WTC11 (cell line): Measurements from ENCODE around the gene GNG13. TPM values are rescaled to one million over a fixed set of nuclear protein-coding genes. Genes with fewer than 3 reads are reported as not detected.

ENCODE experiments used
- ATAC-seq: fragments of 200-7000 bp; cut with Tn5 transposase; 2 replicates; pipeline ENCODE4 v1.10.0; 2021; ENCODE audit warnings: mild to moderate bottlenecking, moderate library complexity
- CTCF ChIA-PET: fragments of 300-600 bp; sonication (Branson Sonifier 250); formaldehyde crosslinking; loops from one replicate; lab custom pipeline; 2021; ENCODE audit warnings: antibody characterized with exemption; lab: Charles Lee
- POLR2A ChIA-PET: fragments of 350-600 bp; sonication (Branson Sonifier 250); formaldehyde crosslinking; loops from one replicate; lab custom pipeline; 2021; ENCODE audit warnings: antibody characterized with exemption; lab: Charles Lee
- DNase-seq: peaks from one replicate; pipeline ENCODE4 v3.0.0; 2021; ENCODE audit warnings: low spot score
- H3K27ac Mint-ChIP-seq: 2 replicates; pipeline ENCODE4 v1.8.0; 2021; ENCODE audit warnings: mixed read lengths
- H3K27me3 Mint-ChIP-seq: 2 replicates; pipeline ENCODE4 v1.8.0; 2021; ENCODE audit warnings: low read depth, mild to moderate bottlenecking, moderate library complexity, mixed read lengths
- H3K36me3 Mint-ChIP-seq: 2 replicates; pipeline ENCODE4 v1.8.0; 2021; ENCODE audit warnings: mixed read lengths
- H3K4me1 Mint-ChIP-seq: 2 replicates; pipeline ENCODE4 v1.8.0; 2022; ENCODE audit warnings: mixed read lengths
- H3K4me3 Mint-ChIP-seq: 2 replicates; pipeline ENCODE4 v1.8.0; 2021; ENCODE audit warnings: mild to moderate bottlenecking, moderate library complexity, mixed read lengths
- H3K9me3 Mint-ChIP-seq: 2 replicates; pipeline ENCODE4 v1.8.0; 2021; ENCODE audit warnings: mixed read lengths
- CBFB ChIP-seq: sonication (generic); formaldehyde crosslinking; IDR thresholded peaks from 2 replicates; pipeline ENCODE4 v1.8.1; 2022; ENCODE audit warnings: mild to moderate bottlenecking, low read depth, missing genetic modification reagents
- EMX1 ChIP-seq: fragments of 250-450 bp; sonication (Bioruptor Pico); IDR thresholded peaks from 2 replicates; pipeline ENCODE4 v1.8.0; 2021; ENCODE audit warnings: mild to moderate bottlenecking
- FOXP1 ChIP-seq: sonication (generic); formaldehyde crosslinking; IDR thresholded peaks from 2 replicates; pipeline ENCODE4 v1.8.0; 2022; ENCODE audit warnings: missing genetic modification reagents, mild to moderate bottlenecking, moderate library complexity, borderline replicate concordance
- GABPB1 ChIP-seq: sonication (generic); formaldehyde crosslinking; IDR thresholded peaks from 2 replicates; pipeline ENCODE4 v1.8.1; 2023; ENCODE audit warnings: mild to moderate bottlenecking, missing genetic modification reagents
- GRHL2 ChIP-seq: fragments of 250-450 bp; sonication (Bioruptor Pico); IDR thresholded peaks from 2 replicates; pipeline ENCODE4 v1.8.0; 2022; ENCODE audit warnings: mild to moderate bottlenecking, moderate library complexity; ENCODE audit not compliant: insufficient replicate concordance, severe bottlenecking
- GTF2I ChIP-seq: fragments of 250-450 bp; sonication (Bioruptor Pico); conservative IDR thresholded peaks from 2 replicates; pipeline ENCODE4 v1.4.0; 2021; ENCODE audit warnings: mild to moderate bottlenecking
- HMGA2 ChIP-seq: fragments of 250-450 bp; sonication (Bioruptor Pico); IDR thresholded peaks from 2 replicates; pipeline ENCODE4 v1.4.0; 2021; ENCODE audit warnings: mild to moderate bottlenecking, moderate library complexity
- RELA ChIP-seq: sonication (generic); formaldehyde crosslinking; IDR thresholded peaks from 2 replicates; pipeline ENCODE4 v1.8.1; 2022; ENCODE audit warnings: missing genetic modification reagents, mild to moderate bottlenecking, borderline replicate concordance
- SOX15 ChIP-seq: fragments of 250-450 bp; sonication (Bioruptor Pico); IDR thresholded peaks from 2 replicates; pipeline ENCODE4 v1.9.0; 2021; ENCODE audit warnings: mild to moderate bottlenecking
- ZBTB21 ChIP-seq: sonication (generic); formaldehyde crosslinking; IDR thresholded peaks from 2 replicates; pipeline ENCODE4 v1.8.1; 2023; ENCODE audit warnings: mild to moderate bottlenecking, missing genetic modification reagents, borderline replicate concordance
- ZNF232 ChIP-seq: sonication (generic); formaldehyde crosslinking; IDR thresholded peaks from 2 replicates; pipeline ENCODE4 v1.8.0; 2022; ENCODE audit warnings: mild to moderate bottlenecking, missing genetic modification reagents
- ZNF317 ChIP-seq: sonication (generic); formaldehyde crosslinking; IDR thresholded peaks from 2 replicates; pipeline ENCODE4 v1.8.1; 2023; ENCODE audit warnings: low read depth, mild to moderate bottlenecking, moderate library complexity, missing genetic modification reagents, borderline replicate concordance
- ZNF416 ChIP-seq: fragments of 250-450 bp; sonication (Bioruptor Pico); IDR thresholded peaks from 2 replicates; pipeline ENCODE4 v1.9.0; 2021; ENCODE audit warnings: mild to moderate bottlenecking, inconsistent platforms
- ZNF423 ChIP-seq: fragments of 250-450 bp; sonication (Bioruptor Pico); IDR thresholded peaks from 2 replicates; pipeline ENCODE4 v2.1.2; 2022; ENCODE audit warnings: mild to moderate bottlenecking, moderate library complexity
- total RNA-seq: library from RNA; stranded (reverse); gene quantifications from 3 replicates; pipeline ENCODE4 v1.2.3, GENCODE V29; 2021
- TF ChIP-seq, protein P1 (sequence below): sonication (generic); formaldehyde crosslinking; IDR thresholded peaks from 2 replicates; pipeline ENCODE4 v1.8.0; 2022; ENCODE audit warnings: mild to moderate bottlenecking, missing genetic modification reagents
- TF ChIP-seq, protein P2 (sequence below): fragments of 250-450 bp; sonication (Bioruptor Pico); IDR thresholded peaks from 2 replicates; pipeline ENCODE4 v2.1.2; 2022; ENCODE audit warnings: mild to moderate bottlenecking, moderate library complexity
- TF ChIP-seq, protein P3 (sequence below): sonication (generic); formaldehyde crosslinking; IDR thresholded peaks from 2 replicates; pipeline ENCODE4 v1.8.0; 2023; ENCODE audit warnings: missing genetic modification reagents
- TF ChIP-seq, protein P4 (sequence below): fragments of 250-450 bp; sonication (Bioruptor Pico); IDR thresholded peaks from 2 replicates; pipeline ENCODE4 v1.9.0; 2021; ENCODE audit warnings: mild to moderate bottlenecking
- TF ChIP-seq, protein P5 (sequence below): fragments of 200-600 bp; IDR thresholded peaks from 2 replicates; pipeline ENCODE4 v1.8.0; 2022; ENCODE audit warnings: antibody characterized with exemption
- TF ChIP-seq, protein P6 (sequence below): sonication (generic); formaldehyde crosslinking; conservative IDR thresholded peaks from 2 replicates; pipeline ENCODE4 v1.8.1; 2023; ENCODE audit warnings: mild to moderate bottlenecking, low read depth, missing genetic modification reagents, moderate library complexity
- TF ChIP-seq, protein P7 (sequence below): sonication (generic); formaldehyde crosslinking; IDR thresholded peaks from 2 replicates; pipeline ENCODE4 v1.8.1; 2023; ENCODE audit warnings: mild to moderate bottlenecking, moderate library complexity, missing genetic modification reagents
- TF ChIP-seq, protein P8 (sequence below): sonication (generic); formaldehyde crosslinking; IDR thresholded peaks from 2 replicates; pipeline ENCODE4 v1.8.1; 2022; ENCODE audit warnings: mild to moderate bottlenecking, moderate library complexity, missing genetic modification reagents

The GNG13 gene
- total RNA-seq, 1 experiment from 2014 or later = not detected

DNA sequence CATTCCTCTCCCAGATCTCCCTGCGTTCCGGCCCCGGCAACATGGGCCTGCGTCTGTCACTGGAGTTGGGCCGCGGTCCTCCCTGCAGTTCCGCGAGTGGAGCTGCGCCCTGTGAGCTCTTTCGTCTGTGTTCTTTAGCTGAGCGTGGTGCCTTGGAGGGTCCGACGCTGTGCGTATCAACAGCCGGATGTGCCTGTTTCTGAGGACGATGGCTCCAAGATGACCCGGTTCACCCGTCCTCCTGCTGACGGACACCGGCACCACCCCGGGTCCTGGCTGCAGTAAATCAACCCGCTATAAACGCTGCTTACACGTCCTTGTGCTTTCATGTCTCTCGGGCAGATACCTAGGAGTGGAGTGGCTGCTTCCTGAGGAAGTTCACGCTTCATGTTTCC is 44.8 kb upstream of the GNG13 start:
- Mint-ChIP-seq H3K27me3 (peaks cover 7% of the 10 kb centered on the region), H3K9me3 (peaks cover 25% of the 10 kb centered on the region), H3K4me3 (no peak overlapping the region), H3K4me1 (peaks cover 2% of the 10 kb centered on the region; the same call in 1 of the 2 replicates), H3K36me3 (peaks cover 18% of the 10 kb centered on the region), H3K27ac (peak overlapping the region; percentile 2; the same call in 1 of the 2 replicates)
- POLR2A ChIA-PET = no interaction called here
- CTCF ChIA-PET = interaction anchor here (1.5 kb wide), 1 partner anchor 33 kb away, joined by 5 read pairs; no protein-coding TSS in a partner anchor
- TF ChIP-seq GABPB1 (CRISPR knock-in tag) (no peak), ZNF232 (no peak), HMGA2 (CRISPR knock-in tag) (no peak), RELA (no peak), EMX1 (no peak), ZNF423 (CRISPR knock-in tag) (no peak), SOX15 (CRISPR knock-in tag) (no peak), ZBTB21 (CRISPR knock-in tag) (no peak), GTF2I (no peak), ZNF317 (no peak), ZNF416 (no peak), GRHL2 (CRISPR knock-in tag) (no peak)
- TF ChIP-seq, protein P1, sequence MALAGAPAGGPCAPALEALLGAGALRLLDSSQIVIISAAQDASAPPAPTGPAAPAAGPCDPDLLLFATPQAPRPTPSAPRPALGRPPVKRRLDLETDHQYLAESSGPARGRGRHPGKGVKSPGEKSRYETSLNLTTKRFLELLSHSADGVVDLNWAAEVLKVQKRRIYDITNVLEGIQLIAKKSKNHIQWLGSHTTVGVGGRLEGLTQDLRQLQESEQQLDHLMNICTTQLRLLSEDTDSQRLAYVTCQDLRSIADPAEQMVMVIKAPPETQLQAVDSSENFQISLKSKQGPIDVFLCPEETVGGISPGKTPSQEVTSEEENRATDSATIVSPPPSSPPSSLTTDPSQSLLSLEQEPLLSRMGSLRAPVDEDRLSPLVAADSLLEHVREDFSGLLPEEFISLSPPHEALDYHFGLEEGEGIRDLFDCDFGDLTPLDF = no peak
- TF ChIP-seq, protein P2, sequence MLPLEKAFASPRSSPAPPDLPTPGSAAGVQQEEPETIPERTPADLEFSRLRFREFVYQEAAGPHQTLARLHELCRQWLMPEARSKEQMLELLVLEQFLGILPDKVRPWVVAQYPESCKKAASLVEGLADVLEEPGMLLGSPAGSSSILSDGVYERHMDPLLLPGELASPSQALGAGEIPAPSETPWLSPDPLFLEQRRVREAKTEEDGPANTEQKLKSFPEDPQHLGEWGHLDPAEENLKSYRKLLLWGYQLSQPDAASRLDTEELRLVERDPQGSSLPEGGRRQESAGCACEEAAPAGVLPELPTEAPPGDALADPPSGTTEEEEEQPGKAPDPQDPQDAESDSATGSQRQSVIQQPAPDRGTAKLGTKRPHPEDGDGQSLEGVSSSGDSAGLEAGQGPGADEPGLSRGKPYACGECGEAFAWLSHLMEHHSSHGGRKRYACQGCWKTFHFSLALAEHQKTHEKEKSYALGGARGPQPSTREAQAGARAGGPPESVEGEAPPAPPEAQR (CRISPR knock-in tag) = no peak
- TF ChIP-seq, protein P3, sequence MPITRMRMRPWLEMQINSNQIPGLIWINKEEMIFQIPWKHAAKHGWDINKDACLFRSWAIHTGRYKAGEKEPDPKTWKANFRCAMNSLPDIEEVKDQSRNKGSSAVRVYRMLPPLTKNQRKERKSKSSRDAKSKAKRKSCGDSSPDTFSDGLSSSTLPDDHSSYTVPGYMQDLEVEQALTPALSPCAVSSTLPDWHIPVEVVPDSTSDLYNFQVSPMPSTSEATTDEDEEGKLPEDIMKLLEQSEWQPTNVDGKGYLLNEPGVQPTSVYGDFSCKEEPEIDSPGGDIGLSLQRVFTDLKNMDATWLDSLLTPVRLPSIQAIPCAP (CRISPR knock-in tag) = no peak
- ATAC-seq = no peak
- no peak for DNase-seq

DNA sequence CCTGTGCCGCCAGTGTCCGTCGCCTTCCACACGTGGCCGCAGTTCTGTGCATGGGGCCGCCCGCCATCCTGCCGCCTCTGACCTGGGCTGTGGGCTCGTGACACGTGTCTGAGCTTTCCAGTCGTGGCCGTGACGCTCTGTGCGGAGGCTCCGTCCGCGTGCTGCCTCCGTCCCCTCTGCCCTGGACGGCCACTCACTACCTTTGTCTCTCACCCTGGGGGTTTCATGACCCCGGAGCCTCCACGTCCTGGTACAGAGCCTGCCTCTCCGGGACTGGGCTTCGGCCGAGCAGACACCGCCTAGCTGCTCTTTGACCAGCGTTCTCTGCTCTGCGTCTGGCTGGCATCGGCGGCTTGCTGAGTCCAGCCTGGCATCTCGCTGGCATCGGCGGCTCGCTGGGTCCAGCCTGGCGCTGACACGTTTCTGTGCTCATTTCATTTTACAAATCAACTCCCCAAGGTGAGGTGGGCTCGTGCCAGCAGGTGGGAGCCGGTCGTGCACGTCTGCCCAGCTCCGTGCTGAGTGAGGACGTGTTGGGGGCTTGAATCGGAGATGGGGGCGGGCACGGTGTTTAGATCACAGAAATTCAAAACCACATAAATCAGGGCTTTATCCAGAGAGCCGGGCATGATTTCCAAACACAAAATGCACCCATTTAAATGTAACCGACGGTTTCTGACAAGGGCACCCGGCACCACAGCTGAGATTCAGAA is 44.3 kb upstream of the GNG13 start:
- H3K4me3 Mint-ChIP-seq = no peak overlapping the region
- ATAC-seq (no peak), DNase-seq (no peak)
- peaks cover under 1% of the 10 kb centered on the region; the same call in 1 of the 2 replicates for H3K27me3 Mint-ChIP-seq
- CTCF ChIA-PET = interaction anchor here (1.5 kb wide), 1 partner anchor 34 kb away, joined by 5 read pairs; no protein-coding TSS in a partner anchor
- peaks cover 12% of the 10 kb centered on the region for H3K36me3 Mint-ChIP-seq
- POLR2A ChIA-PET = no interaction called here
- H3K27ac Mint-ChIP-seq = no peak overlapping the region
- H3K9me3 Mint-ChIP-seq = peaks cover 19% of the 10 kb centered on the region
- peaks cover 2% of the 10 kb centered on the region; the same call in 1 of the 2 replicates for H3K4me1 Mint-ChIP-seq
- TF ChIP-seq, protein P4, sequence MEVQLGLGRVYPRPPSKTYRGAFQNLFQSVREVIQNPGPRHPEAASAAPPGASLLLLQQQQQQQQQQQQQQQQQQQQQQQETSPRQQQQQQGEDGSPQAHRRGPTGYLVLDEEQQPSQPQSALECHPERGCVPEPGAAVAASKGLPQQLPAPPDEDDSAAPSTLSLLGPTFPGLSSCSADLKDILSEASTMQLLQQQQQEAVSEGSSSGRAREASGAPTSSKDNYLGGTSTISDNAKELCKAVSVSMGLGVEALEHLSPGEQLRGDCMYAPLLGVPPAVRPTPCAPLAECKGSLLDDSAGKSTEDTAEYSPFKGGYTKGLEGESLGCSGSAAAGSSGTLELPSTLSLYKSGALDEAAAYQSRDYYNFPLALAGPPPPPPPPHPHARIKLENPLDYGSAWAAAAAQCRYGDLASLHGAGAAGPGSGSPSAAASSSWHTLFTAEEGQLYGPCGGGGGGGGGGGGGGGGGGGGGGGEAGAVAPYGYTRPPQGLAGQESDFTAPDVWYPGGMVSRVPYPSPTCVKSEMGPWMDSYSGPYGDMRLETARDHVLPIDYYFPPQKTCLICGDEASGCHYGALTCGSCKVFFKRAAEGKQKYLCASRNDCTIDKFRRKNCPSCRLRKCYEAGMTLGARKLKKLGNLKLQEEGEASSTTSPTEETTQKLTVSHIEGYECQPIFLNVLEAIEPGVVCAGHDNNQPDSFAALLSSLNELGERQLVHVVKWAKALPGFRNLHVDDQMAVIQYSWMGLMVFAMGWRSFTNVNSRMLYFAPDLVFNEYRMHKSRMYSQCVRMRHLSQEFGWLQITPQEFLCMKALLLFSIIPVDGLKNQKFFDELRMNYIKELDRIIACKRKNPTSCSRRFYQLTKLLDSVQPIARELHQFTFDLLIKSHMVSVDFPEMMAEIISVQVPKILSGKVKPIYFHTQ (CRISPR knock-in tag) = no peak
- TF ChIP-seq, protein P5, sequence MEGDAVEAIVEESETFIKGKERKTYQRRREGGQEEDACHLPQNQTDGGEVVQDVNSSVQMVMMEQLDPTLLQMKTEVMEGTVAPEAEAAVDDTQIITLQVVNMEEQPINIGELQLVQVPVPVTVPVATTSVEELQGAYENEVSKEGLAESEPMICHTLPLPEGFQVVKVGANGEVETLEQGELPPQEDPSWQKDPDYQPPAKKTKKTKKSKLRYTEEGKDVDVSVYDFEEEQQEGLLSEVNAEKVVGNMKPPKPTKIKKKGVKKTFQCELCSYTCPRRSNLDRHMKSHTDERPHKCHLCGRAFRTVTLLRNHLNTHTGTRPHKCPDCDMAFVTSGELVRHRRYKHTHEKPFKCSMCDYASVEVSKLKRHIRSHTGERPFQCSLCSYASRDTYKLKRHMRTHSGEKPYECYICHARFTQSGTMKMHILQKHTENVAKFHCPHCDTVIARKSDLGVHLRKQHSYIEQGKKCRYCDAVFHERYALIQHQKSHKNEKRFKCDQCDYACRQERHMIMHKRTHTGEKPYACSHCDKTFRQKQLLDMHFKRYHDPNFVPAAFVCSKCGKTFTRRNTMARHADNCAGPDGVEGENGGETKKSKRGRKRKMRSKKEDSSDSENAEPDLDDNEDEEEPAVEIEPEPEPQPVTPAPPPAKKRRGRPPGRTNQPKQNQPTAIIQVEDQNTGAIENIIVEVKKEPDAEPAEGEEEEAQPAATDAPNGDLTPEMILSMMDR = no peak
- TF ChIP-seq, protein P6, sequence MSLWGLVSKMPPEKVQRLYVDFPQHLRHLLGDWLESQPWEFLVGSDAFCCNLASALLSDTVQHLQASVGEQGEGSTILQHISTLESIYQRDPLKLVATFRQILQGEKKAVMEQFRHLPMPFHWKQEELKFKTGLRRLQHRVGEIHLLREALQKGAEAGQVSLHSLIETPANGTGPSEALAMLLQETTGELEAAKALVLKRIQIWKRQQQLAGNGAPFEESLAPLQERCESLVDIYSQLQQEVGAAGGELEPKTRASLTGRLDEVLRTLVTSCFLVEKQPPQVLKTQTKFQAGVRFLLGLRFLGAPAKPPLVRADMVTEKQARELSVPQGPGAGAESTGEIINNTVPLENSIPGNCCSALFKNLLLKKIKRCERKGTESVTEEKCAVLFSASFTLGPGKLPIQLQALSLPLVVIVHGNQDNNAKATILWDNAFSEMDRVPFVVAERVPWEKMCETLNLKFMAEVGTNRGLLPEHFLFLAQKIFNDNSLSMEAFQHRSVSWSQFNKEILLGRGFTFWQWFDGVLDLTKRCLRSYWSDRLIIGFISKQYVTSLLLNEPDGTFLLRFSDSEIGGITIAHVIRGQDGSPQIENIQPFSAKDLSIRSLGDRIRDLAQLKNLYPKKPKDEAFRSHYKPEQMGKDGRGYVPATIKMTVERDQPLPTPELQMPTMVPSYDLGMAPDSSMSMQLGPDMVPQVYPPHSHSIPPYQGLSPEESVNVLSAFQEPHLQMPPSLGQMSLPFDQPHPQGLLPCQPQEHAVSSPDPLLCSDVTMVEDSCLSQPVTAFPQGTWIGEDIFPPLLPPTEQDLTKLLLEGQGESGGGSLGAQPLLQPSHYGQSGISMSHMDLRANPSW (CRISPR knock-in tag) = no peak
- TF ChIP-seq ZBTB21 (CRISPR knock-in tag) (no peak), CBFB (CRISPR knock-in tag) (no peak), RELA (no peak), FOXP1 (CRISPR knock-in tag) (no peak)
- TF ChIP-seq, protein P7, sequence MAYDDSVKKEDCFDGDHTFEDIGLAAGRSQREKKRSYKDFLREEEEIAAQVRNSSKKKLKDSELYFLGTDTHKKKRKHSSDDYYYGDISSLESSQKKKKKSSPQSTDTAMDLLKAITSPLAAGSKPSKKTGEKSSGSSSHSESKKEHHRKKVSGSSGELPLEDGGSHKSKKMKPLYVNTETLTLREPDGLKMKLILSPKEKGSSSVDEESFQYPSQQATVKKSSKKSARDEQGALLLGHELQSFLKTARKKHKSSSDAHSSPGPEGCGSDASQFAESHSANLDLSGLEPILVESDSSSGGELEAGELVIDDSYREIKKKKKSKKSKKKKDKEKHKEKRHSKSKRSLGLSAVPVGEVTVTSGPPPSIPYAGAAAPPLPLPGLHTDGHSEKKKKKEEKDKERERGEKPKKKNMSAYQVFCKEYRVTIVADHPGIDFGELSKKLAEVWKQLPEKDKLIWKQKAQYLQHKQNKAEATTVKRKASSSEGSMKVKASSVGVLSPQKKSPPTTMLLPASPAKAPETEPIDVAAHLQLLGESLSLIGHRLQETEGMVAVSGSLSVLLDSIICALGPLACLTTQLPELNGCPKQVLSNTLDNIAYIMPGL = no peak
- TF ChIP-seq, protein P8, sequence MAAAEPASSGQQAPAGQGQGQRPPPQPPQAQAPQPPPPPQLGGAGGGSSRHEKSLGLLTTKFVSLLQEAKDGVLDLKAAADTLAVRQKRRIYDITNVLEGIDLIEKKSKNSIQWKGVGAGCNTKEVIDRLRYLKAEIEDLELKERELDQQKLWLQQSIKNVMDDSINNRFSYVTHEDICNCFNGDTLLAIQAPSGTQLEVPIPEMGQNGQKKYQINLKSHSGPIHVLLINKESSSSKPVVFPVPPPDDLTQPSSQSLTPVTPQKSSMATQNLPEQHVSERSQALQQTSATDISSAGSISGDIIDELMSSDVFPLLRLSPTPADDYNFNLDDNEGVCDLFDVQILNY (CRISPR knock-in tag) = no peak
